Mucosa of descending colon (tissue), 3 donors: ENCODE results near the gene GCNT1. TPM values are rescaled to one million over a fixed set of nuclear protein-coding genes. Genes with fewer than 3 reads are reported as not detected.
"Not testable (repeated sequence)": the region's sequence is repeated elsewhere in the genome, so short reads cannot be mapped to it uniquely, and the experiment has no call there.

Source experiments
- ATAC-seq: fragments of 200-7000 bp; cut with Tn5 transposase; one replicate; pipeline ENCODE4 v1.9.1; 2020; ENCODE audit warnings: mild to moderate bottlenecking, moderate library complexity
- DNase-seq, 3 donors: peaks; one replicate each; pipeline ENCODE4 v3.0.0-alpha.2; 2020
- H3K36me3 ChIP-seq: fragments of 200-600 bp; one replicate; pipeline ENCODE4 v1.8.0; 2021; ENCODE audit warnings: low read depth, mild to moderate bottlenecking
- H3K4me1 ChIP-seq: fragments of 200-600 bp; one replicate; pipeline ENCODE4 v1.8.0; 2021; ENCODE audit warnings: low read depth, mild to moderate bottlenecking
- H3K4me3 ChIP-seq: fragments of 200-600 bp; one replicate; pipeline ENCODE4 v1.8.0; 2021; ENCODE audit warnings: mild to moderate bottlenecking
- H3K9me3 ChIP-seq: fragments of 200-600 bp; one replicate; pipeline ENCODE4 v1.8.0; 2021; ENCODE audit warnings: mild to moderate bottlenecking
- intact Hi-C, 2 donors: fragments of 100-400 bp; cut with DNase I in 1 of 2; cut with micrococcal nuclease in 1 of 2; formaldehyde crosslinking; loops; one replicate each; pipeline versions ENCODE4 v1.11.0 to v1.11.1; 2022; cut with DNase I, micrococcal nuclease
- total RNA-seq, 3 donors: library from RNA; stranded (reverse); fragmentation: NEBNext Ultra II Directional in 2 of 3; extraction: Animal tissue kit (Norgen Biotek cat#: 25700) in 2 of 3; gene quantifications; one replicate each; pipeline versions ENCODE4 v1.2.1 to v1.2.4, GENCODE V29; 2021 to 2023
- TF ChIP-seq, protein P1 (sequence below): fragments of 200-600 bp; IDR thresholded peaks from one replicate; pipeline ENCODE4 v1.8.0; 2022; ENCODE audit warnings: antibody characterized with exemption, mild to moderate bottlenecking
- donor health status: DM: no; HTN: no; CAD: no; lungs with moderate emphysema.
- donor health status: DM: no; HTN: no; CAD: no.
- donor health status: DM: no; HTN: yes; CAD: no.

GCNT1 gene
- total RNA-seq, 3 donors from 2014 or later = 16.4 to 38.1 (median 28.1) TPM

DNA sequence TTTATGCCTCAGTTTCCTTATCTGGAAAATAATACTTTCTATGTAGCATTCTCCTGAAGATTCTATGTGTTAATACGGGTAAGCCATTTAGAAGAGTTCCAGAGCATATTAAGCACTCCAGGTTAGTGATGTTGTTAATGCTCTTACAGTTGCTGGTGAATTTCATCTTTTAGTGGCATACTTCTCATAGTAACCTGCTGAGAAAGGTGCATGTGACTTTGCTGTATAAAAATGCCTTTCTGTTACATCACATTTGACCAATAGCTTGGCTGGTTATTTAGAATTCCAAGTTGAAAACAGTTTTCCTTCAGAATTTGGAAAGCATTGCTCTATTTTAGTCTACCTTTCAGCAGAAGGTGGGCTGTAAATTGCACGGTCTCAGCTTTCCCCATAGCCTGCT is 27.2 kb downstream of the GCNT1 start:
- Histone ChIP-seq H3K9me3 (no peaks in the 10 kb centered on the region), H3K4me3 (no peak overlapping the region), H3K36me3 (no peaks in the 10 kb centered on the region), H3K4me1 (no peaks in the 10 kb centered on the region)
- intact Hi-C loops = no loop called here
- ATAC-seq = no peak
- TF ChIP-seq, protein P1, sequence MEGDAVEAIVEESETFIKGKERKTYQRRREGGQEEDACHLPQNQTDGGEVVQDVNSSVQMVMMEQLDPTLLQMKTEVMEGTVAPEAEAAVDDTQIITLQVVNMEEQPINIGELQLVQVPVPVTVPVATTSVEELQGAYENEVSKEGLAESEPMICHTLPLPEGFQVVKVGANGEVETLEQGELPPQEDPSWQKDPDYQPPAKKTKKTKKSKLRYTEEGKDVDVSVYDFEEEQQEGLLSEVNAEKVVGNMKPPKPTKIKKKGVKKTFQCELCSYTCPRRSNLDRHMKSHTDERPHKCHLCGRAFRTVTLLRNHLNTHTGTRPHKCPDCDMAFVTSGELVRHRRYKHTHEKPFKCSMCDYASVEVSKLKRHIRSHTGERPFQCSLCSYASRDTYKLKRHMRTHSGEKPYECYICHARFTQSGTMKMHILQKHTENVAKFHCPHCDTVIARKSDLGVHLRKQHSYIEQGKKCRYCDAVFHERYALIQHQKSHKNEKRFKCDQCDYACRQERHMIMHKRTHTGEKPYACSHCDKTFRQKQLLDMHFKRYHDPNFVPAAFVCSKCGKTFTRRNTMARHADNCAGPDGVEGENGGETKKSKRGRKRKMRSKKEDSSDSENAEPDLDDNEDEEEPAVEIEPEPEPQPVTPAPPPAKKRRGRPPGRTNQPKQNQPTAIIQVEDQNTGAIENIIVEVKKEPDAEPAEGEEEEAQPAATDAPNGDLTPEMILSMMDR = no peak
- no peak for DNase-seq

DNA sequence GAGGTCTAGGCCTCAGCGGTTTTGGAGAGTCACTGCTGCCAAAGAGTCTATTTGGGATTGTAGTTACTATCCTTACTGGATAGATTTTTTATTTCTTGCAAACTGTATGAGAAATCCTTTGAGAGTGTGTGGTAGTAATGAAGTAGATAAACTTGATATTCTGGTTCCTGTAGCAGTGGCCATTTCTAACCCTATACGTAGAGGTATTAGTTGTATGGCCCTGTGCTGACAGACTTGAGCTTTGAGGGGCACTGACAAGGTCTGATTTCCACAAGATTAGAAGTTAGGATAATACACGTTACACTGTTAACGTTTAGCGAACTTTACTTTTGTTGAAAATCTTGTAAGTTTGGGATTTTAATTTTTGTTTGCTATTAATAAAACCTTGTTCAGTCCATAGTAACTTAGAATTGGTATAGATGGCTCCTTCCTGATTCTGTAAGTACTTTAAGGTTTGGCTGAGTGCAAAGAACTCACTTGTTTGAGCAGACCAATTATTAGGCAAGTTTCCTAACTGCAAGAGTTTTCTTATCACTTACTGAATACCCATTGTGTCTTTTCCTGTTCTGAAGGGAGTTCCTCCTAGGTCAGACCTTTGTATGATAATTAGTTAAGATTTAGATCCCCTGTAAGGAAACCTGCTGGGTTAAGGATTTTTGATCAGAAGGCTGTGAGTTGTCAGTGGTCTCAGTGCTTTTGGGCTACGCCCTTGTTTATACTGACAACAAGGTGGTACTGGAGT is 31.4 kb downstream of the GCNT1 start:
- intact Hi-C loops = no loop called here
- no peak for DNase-seq
- ATAC-seq = no peak
- Histone ChIP-seq H3K9me3 (no peaks in the 10 kb centered on the region), H3K36me3 (no peaks in the 10 kb centered on the region), H3K4me3 (no peak overlapping the region), H3K4me1 (no peaks in the 10 kb centered on the region)
- TF ChIP-seq, protein P1 = no peak

DNA sequence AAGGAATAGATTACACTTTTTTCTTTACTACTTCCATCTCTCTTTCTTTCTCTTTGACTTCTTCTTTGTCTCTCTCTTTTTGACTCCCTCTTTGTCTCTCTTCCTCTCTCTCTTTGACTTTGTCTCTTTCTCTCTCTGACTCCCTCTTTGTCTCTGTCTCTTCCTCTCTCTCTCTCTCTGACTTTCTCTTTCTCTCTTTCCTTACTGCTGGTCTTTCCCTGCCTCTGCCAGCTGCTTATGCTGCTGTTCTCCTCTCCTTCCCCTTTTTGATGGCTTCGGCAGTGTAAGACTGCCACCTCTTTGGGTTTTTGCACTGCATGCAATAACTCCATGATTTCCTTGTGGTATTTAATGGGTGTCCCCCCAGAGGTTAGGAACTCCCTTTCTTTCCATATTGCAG is 32.1 kb downstream of the GCNT1 start:
- H3K4me1 ChIP-seq, intact Hi-C loops, H3K36me3 ChIP-seq, H3K4me3 ChIP-seq, DNase-seq, H3K9me3 ChIP-seq, ATAC-seq: not testable (repeated sequence)

DNA sequence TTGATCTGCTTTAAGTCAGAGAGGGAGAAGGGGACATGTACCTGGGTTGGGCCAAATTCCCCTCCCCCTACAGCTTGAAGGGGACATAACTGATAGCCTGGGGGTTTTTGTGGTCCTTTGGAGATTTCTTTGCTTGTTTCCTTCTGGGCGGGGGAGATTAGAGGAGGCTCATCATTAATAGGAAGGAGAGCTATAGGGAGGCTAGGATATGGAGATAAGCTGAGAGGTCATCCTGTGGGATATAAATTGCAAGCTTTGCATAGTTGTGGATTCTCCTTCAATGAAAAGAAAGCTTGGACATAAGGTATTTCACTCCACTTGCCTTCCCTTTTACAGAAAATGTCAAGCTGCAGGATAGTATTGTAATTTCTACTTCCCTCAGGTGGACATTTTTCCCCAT is 34.5 kb downstream of the GCNT1 start:
- H3K9me3 ChIP-seq, H3K36me3 ChIP-seq, H3K4me1 ChIP-seq, ATAC-seq, H3K4me3 ChIP-seq, intact Hi-C loops, DNase-seq: not testable (repeated sequence)

DNA sequence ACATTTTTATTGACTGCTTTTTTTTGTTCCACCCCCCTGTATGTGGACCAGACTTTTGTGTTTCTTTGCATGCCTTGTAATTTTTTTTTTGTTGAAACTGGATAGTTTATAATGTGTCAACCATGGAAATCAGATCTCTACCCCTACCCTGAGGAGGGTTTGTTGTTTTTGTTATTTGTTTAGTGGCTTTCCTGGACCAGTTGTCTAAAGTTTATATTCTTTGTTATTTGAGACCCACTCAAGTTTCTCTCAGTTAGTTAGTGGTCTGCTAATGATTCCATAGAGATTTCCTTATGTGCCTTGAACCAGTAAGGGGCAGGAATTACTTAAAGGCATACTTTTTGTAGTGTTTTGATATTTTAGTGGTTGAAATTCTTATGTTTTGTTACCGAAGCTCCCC is 41.1 kb downstream of the GCNT1 start:
- DNase-seq = no peak
- TF ChIP-seq, protein P1 = no peak
- Histone ChIP-seq H3K4me1 (no peaks in the 10 kb centered on the region), H3K4me3 (no peak overlapping the region), H3K36me3 (no peaks in the 10 kb centered on the region), H3K9me3 (no peaks in the 10 kb centered on the region)
- no peak for ATAC-seq
- intact Hi-C loops = no loop called here

DNA sequence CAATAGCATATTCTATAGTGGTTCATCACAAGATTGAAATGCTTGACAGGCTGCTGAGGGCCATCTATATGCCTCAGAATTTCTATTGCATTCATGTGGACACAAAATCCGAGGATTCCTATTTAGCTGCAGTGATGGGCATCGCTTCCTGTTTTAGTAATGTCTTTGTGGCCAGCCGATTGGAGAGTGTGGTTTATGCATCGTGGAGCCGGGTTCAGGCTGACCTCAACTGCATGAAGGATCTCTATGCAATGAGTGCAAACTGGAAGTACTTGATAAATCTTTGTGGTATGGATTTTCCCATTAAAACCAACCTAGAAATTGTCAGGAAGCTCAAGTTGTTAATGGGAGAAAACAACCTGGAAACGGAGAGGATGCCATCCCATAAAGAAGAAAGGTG is 43.8 kb downstream of the GCNT1 start:
- intact Hi-C loops = no loop called here
- H3K4me1 ChIP-seq = no peaks in the 10 kb centered on the region
- H3K36me3 ChIP-seq = no peaks in the 10 kb centered on the region
- DNase-seq (no peak), ATAC-seq (no peak)
- H3K9me3 ChIP-seq = no peaks in the 10 kb centered on the region
- no peak overlapping the region for H3K4me3 ChIP-seq
- TF ChIP-seq, protein P1 = no peak

DNA sequence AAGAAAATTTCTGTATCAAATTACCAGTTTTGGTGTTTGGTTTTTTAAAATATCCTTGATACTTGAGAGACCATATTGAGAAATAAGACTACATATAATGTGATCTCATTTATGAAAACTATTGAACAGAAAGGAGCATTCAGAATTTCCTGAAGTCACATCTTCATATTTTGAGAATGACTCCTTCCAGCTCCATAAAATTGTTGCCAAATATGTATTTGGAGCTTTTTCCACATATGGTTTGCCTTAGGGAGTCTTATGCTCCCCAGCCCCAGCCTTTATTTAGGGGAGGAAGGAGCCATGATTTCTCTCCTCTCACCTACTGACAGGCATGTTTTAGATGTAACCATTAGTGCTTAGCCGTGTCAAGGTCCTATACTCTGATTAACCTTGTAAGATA is 51.1 kb downstream of the GCNT1 start:
- no peaks in the 10 kb centered on the region for H3K4me1 ChIP-seq
- H3K36me3 ChIP-seq = no peaks in the 10 kb centered on the region
- TF ChIP-seq, protein P1 = no peak
- H3K9me3 ChIP-seq = no peaks in the 10 kb centered on the region
- ATAC-seq (no peak), DNase-seq (no peak)
- no peak overlapping the region for H3K4me3 ChIP-seq
- intact Hi-C loops = no loop called here
